WTC11 (cell line): Measurements from ENCODE around the gene ARHGAP6. TPM values are rescaled to one million over a fixed set of nuclear protein-coding genes. Genes with fewer than 3 reads are reported as not detected.

Experiments
- ATAC-seq: fragments of 200-7000 bp; cut with Tn5 transposase; 2 replicates; pipeline ENCODE4 v1.10.0; 2021; ENCODE audit warnings: mild to moderate bottlenecking, moderate library complexity
- CTCF ChIA-PET: fragments of 300-600 bp; sonication (Branson Sonifier 250); formaldehyde crosslinking; loops from one replicate; lab custom pipeline; 2021; ENCODE audit warnings: antibody characterized with exemption; lab: Charles Lee
- POLR2A ChIA-PET: fragments of 350-600 bp; sonication (Branson Sonifier 250); formaldehyde crosslinking; loops from one replicate; lab custom pipeline; 2021; ENCODE audit warnings: antibody characterized with exemption; lab: Charles Lee
- DNase-seq: peaks from one replicate; pipeline ENCODE4 v3.0.0; 2021; ENCODE audit warnings: low spot score
- H3K27ac Mint-ChIP-seq: 2 replicates; pipeline ENCODE4 v1.8.0; 2021; ENCODE audit warnings: mixed read lengths
- H3K27me3 Mint-ChIP-seq: 2 replicates; pipeline ENCODE4 v1.8.0; 2021; ENCODE audit warnings: low read depth, mild to moderate bottlenecking, moderate library complexity, mixed read lengths
- H3K36me3 Mint-ChIP-seq: 2 replicates; pipeline ENCODE4 v1.8.0; 2021; ENCODE audit warnings: mixed read lengths
- H3K4me1 Mint-ChIP-seq: 2 replicates; pipeline ENCODE4 v1.8.0; 2022; ENCODE audit warnings: mixed read lengths
- H3K4me3 Mint-ChIP-seq: 2 replicates; pipeline ENCODE4 v1.8.0; 2021; ENCODE audit warnings: mild to moderate bottlenecking, moderate library complexity, mixed read lengths
- H3K9me3 Mint-ChIP-seq: 2 replicates; pipeline ENCODE4 v1.8.0; 2021; ENCODE audit warnings: mixed read lengths
- ARID4B ChIP-seq: sonication (generic); formaldehyde crosslinking; IDR thresholded peaks from 2 replicates; pipeline ENCODE4 v1.8.0; 2023; ENCODE audit warnings: missing genetic modification reagents, mild to moderate bottlenecking, borderline replicate concordance
- CDX4 ChIP-seq: fragments of 250-450 bp; sonication (Bioruptor Pico); IDR thresholded peaks from 2 replicates; pipeline ENCODE4 v1.9.0; 2021; ENCODE audit warnings: moderate library complexity, mild to moderate bottlenecking, inconsistent platforms, borderline replicate concordance
- CREM ChIP-seq: sonication (generic); formaldehyde crosslinking; IDR thresholded peaks from 2 replicates; pipeline ENCODE4 v1.8.1; 2022; ENCODE audit warnings: mild to moderate bottlenecking, missing genetic modification reagents, moderate library complexity
- EMX1 ChIP-seq: fragments of 250-450 bp; sonication (Bioruptor Pico); IDR thresholded peaks from 2 replicates; pipeline ENCODE4 v1.8.0; 2021; ENCODE audit warnings: mild to moderate bottlenecking
- ESRRA ChIP-seq: sonication (generic); formaldehyde crosslinking; IDR thresholded peaks from 2 replicates; pipeline ENCODE4 v1.8.1; 2022; ENCODE audit warnings: mild to moderate bottlenecking, missing genetic modification reagents, borderline replicate concordance
- FOXP1 ChIP-seq: sonication (generic); formaldehyde crosslinking; IDR thresholded peaks from 2 replicates; pipeline ENCODE4 v1.8.0; 2022; ENCODE audit warnings: missing genetic modification reagents, mild to moderate bottlenecking, moderate library complexity, borderline replicate concordance
- GRHL2 ChIP-seq: fragments of 250-450 bp; sonication (Bioruptor Pico); IDR thresholded peaks from 2 replicates; pipeline ENCODE4 v1.8.0; 2022; ENCODE audit warnings: mild to moderate bottlenecking, moderate library complexity; ENCODE audit not compliant: insufficient replicate concordance, severe bottlenecking
- IRF2 ChIP-seq: sonication (generic); formaldehyde crosslinking; IDR thresholded peaks from 2 replicates; pipeline ENCODE4 v1.8.0; 2022; ENCODE audit warnings: low read depth, missing genetic modification reagents, borderline replicate concordance
- NR3C1 ChIP-seq: sonication (generic); formaldehyde crosslinking; conservative IDR thresholded peaks from 2 replicates; pipeline ENCODE4 v1.8.1; 2023; ENCODE audit warnings: low read depth, mild to moderate bottlenecking, missing genetic modification reagents
- PREB ChIP-seq: sonication (generic); formaldehyde crosslinking; IDR thresholded peaks from 2 replicates; pipeline ENCODE4 v1.8.1; 2022; ENCODE audit warnings: mild to moderate bottlenecking, missing genetic modification reagents, moderate library complexity, borderline replicate concordance
- PRRX2 ChIP-seq: fragments of 250-450 bp; sonication (Bioruptor Pico); IDR thresholded peaks from 2 replicates; pipeline ENCODE4 v1.8.0; 2021; ENCODE audit warnings: mild to moderate bottlenecking
- RORB ChIP-seq: fragments of 250-450 bp; sonication (Bioruptor Pico); IDR thresholded peaks from 2 replicates; pipeline ENCODE4 v1.9.0; 2021; ENCODE audit warnings: mild to moderate bottlenecking
- SOX15 ChIP-seq: fragments of 250-450 bp; sonication (Bioruptor Pico); IDR thresholded peaks from 2 replicates; pipeline ENCODE4 v1.9.0; 2021; ENCODE audit warnings: mild to moderate bottlenecking
- STAT6 ChIP-seq: sonication (generic); formaldehyde crosslinking; conservative IDR thresholded peaks from 2 replicates; pipeline ENCODE4 v1.8.1; 2023; ENCODE audit warnings: mild to moderate bottlenecking, low read depth, missing genetic modification reagents, moderate library complexity
- ZMAT4 ChIP-seq: fragments of 250-450 bp; sonication (Bioruptor Pico); IDR thresholded peaks from 2 replicates; pipeline ENCODE4 v1.9.0; 2021; ENCODE audit warnings: mild to moderate bottlenecking
- ZNF281 ChIP-seq: sonication (generic); formaldehyde crosslinking; IDR thresholded peaks from 2 replicates; pipeline ENCODE4 v1.8.0; 2023; ENCODE audit warnings: mild to moderate bottlenecking, missing genetic modification reagents
- ZNF425 ChIP-seq: fragments of 250-450 bp; sonication (Bioruptor Pico); conservative IDR thresholded peaks from 2 replicates; pipeline ENCODE4 v1.9.0; 2021; ENCODE audit warnings: mild to moderate bottlenecking
- ZNF532 ChIP-seq: fragments of 250-450 bp; sonication (Bioruptor Pico); IDR thresholded peaks from 2 replicates; pipeline ENCODE4 v1.9.0; 2021; ENCODE audit warnings: mild to moderate bottlenecking, borderline replicate concordance
- ZNF671 ChIP-seq: fragments of 250-450 bp; sonication (Bioruptor Pico); IDR thresholded peaks from 2 replicates; pipeline ENCODE4 v1.8.0; 2021; ENCODE audit warnings: mild to moderate bottlenecking
- total RNA-seq: library from RNA; stranded (reverse); gene quantifications from 3 replicates; pipeline ENCODE4 v1.2.3, GENCODE V29; 2021

ARHGAP6 gene
- total RNA-seq, 1 experiment from 2014 or later: 1.0 TPM

GRCh38 chrX:11264925-11265324 lies 400.8 kb downstream of the ARHGAP6 start:
- no peak for DNase-seq
- Mint-ChIP-seq H3K27me3 (no peaks in the 10 kb centered on the region), H3K9me3 (no peaks in the 10 kb centered on the region), H3K4me3 (no peak overlapping the region), H3K4me1 (0 out of 2 replicates have a peak, but pooled peaks cover 3% of the 10 kb centered on the region), H3K27ac (no peak overlapping the region), H3K36me3 (no peaks in the 10 kb centered on the region)
- CTCF ChIA-PET: no interaction called here
- POLR2A ChIA-PET: no interaction called here
- no peak for ATAC-seq
- TF ChIP-seq ZNF671 (CRISPR knock-in tag) (no peak), CREM (no peak), FOXP1 (CRISPR knock-in tag) (no peak), NR3C1 (CRISPR knock-in tag) (no peak), ZNF425 (CRISPR knock-in tag) (no peak), GRHL2 (no peak), ZNF281 (CRISPR knock-in tag) (no peak), ZNF532 (CRISPR knock-in tag) (no peak), ZMAT4 (CRISPR knock-in tag) (no peak), ESRRA (no peak), PREB (CRISPR knock-in tag) (no peak), STAT6 (no peak), ARID4B (CRISPR knock-in tag) (no peak), SOX15 (no peak), IRF2 (CRISPR knock-in tag) (no peak), CDX4 (CRISPR knock-in tag) (no peak), RORB (CRISPR knock-in tag) (no peak), EMX1 (no peak), PRRX2 (CRISPR knock-in tag) (no peak)
